HG02798 (cell line): ENCODE results near the gene BBS9.

Source experiments
- ATAC-seq: cut with Tn5 transposase; IDR thresholded peaks from one replicate; pipeline ENCODE4 v1.9.1; 2021; ENCODE audit warnings: mild to moderate bottlenecking; ENCODE audit not compliant: unreplicated experiment, poor library complexity

Gene BBS9

DNA sequence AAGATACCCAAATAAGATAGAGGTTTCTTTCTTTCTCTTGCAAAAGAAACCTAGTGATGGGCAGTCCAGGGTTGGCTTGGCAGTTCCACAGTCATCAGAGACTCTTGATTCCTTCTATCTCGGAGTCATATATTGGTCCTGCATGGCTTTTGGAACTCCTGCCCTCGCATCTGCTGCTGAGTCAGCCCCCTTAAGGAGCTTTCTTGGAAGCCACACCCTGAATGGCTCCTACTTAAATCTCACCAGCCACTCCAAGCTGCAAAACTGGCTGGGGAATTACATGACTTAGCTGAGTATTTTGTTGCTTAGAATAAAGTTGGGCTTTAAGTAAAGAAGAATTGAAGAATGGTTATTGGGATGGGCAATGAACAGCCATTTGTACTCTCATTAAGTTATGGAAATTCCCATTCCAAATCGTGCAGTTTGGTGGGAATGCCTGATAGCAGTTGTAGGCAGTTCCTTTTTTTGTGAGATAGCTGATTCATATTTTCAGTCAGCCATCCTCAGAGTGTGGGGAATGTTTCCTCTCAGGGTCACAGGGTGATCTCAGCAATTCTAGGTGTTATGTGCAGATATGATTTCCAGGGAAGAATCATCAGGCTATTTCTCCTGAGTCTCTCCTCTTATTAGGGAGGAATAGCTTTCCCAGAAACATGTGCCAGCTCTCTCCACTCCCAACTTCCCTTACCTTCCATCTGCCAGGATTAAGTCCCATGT, 209.9 kb downstream of the BBS9 start:
- ATAC-seq: no peak

GRCh38 chr7:33346055-33346454, 216.7 kb downstream of the BBS9 start:
- ATAC-seq: no peak

DNA sequence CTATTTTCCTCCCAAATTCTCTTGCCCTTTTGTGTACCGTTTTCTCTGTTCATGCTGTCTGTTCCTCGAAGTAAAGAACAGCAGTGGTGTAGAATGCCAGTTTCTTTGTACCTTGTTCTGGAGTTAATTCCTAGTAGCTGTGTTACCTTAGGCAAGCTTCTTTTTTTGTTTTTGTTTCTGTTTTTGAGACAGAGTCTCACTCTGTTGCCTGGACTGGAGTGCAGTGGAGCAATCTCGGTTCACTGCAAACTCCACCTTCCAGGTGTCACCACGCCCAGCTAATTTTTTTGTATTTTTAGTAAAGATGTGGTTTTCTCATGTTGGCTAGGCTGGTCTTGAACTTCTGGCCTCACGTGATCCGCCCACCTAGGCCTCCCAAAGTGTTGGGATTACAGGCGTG, 221.2 kb downstream of the BBS9 start:
- no peak for ATAC-seq

DNA sequence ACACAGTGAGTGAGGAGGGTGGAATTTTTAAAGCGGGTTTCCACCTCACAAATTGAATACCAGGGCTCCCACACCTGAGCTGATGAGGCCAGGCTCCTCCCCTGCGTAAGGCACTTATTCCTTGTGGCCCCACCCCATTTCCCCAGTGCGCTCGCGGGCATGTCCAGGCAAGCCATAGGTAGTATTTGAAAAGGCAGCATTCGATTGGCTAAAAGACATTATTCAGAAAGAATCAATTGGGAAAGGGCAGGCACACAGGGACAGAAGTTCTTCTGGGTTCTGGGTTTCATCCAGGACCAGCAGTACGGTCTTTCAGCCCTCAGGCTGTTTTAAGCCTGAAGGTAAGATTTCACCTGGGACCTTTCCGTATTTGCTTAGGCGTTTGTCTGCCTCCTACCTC, 222.3 kb downstream of the BBS9 start:
- ATAC-seq: no peak

GRCh38 chr7:33354201-33354600, 224.8 kb downstream of the BBS9 start:
- no peak for ATAC-seq

DNA sequence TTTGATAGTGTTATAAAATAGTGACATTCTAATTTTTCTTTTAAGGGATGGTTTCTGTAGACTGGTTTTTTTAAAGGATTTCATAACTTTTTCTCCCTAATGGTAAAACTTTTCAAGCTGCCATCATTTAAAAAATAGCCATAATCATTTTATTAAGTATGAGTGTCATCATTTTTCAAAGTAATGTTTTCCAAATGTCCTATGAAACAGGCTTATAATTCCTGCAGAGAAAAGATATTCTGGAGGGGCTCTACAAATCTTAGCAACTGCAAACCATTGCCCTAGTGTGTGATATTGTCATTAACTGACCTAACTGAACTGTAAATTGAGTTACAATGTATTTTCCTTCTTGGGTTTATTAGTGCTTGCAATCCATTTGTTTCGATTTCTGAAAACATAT, 226.0 kb downstream of the BBS9 start:
- no peak for ATAC-seq

DNA sequence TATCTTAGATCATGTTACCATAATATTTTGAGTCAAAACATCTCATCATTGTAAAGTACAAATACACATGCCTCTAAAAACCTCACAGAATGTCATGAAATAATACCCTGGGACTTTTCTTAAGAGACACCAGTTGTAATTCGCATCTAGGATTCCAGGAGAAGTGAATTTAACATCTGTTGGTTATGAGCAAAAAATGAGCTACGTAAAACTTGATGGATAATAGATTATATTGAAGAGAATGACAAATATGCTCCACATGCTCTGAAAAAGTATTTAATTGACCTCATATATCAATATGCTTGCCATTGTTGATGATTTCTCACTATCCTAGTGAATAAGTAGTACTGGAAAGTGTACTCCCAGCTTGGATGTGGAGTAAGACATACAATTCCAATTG, 227.0 kb downstream of the BBS9 start:
- ATAC-seq: no peak

DNA sequence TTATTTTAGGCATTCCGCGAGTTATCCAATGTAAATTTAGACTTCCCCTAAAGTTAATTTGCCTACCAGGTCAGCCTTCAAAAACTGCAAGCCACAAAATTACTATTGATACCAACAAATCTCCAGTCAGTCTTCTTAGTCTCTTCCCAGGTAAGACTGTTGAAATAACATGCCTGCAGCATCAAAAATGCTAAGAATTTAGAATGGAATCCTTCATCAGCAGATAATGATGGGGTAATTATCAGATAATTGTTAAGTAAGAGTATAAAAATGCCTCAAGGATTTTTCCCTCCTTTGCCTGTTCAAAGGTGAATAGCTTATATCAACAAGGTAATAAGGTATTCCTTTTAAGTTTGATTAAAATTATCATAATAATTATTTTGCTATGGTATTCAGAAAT, 228.5 kb downstream of the BBS9 start:
- no peak for ATAC-seq

DNA sequence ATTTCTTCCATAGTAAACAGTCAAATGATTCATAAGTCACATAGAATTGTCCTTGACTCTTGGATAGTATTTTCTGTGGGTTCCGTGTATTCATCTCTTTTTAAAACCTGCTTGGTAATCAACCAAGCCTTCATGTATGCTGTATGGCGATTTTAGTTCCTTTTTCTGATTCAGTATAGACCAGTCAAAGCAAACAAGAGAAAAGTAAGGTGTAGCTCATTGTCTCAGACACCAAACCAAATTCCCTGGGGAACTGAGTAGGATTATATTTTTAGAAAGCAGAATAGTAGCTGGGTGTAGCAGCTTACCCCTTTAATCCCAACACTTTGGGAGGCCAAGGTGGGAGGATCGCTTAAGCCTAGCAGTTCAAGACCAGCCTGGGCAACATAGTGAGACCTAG, 240.5 kb downstream of the BBS9 start:
- ATAC-seq: no peak

GRCh38 chr7:33373195-33373594, 243.8 kb downstream of the BBS9 start:
- no peak for ATAC-seq

GRCh38 chr7:33379891-33380525, 250.6 kb downstream of the BBS9 start:
- ATAC-seq: no peak

- no peak for ATAC-seq
Measured at GRCh38 chr7:33388332-33388731, 259.0 kb downstream of the BBS9 start.

DNA sequence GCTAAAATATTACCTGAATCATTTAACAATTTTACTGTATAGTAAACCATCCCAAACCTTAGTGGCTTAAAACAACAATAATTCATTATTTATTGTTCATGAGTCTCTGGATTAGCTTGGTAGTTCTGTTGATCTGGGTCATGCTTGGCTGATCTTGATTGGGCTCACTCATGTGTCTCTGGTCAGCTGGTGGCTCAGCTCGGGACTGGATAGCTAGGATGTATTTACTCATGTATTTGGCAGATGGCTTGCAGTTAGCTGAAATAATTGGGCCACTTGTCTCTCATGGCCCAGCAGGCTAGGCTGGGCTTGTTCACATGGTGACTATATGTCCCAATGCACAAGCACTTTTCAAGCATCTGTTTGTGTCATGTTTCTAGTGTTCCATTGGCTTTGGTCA, 262.8 kb downstream of the BBS9 start:
- no peak for ATAC-seq

GRCh38 chr7:33393770-33394169, 264.4 kb downstream of the BBS9 start:
- ATAC-seq: no peak

GRCh38 chr7:33395340-33395739, 266.0 kb downstream of the BBS9 start:
- ATAC-seq: no peak

- ATAC-seq: no peak
Measured at GRCh38 chr7:33399528-33400213, 270.3 kb downstream of the BBS9 start.

- no peak for ATAC-seq
Measured at GRCh38 chr7:33400214-33400538, 270.8 kb downstream of the BBS9 start.

DNA sequence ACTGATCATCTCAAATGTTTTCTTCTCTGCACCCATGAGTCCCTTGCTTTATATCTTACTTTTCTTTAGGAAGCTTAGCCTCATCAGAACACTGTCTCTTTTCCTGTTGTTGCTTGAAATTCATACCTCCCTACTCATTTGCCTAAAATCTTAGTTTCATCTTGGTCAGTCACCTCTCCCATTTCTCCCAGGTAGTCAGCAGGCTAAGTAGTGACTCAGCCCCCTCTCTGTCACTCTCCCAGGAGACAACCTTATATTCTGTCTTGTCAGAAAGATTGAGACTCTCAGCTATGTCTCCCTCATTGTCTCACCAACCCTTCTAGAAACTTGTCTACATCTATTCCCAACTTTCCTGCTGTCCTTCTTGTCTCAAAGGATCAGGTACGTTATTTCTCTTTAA, 280.9 kb downstream of the BBS9 start:
- ATAC-seq: no peak

DNA sequence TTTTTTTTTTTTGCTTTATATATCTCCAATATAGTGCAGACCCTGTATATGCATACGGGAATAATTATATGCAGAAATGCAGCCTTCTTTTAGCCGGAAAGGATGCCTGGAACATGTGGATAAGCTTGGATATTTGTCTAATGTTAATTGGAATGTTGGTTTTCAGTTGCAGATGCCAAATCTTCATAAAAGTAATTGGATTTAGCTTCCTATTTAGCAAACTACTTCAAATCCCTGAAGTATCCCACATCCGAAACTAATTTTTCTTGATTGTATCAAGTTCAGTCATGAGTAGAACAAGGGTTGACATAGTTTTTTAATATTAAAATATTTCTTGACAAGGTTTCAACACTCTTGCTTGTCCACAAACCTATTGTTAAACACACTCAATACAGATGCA, 281.7 kb downstream of the BBS9 start:
- no peak for ATAC-seq

DNA sequence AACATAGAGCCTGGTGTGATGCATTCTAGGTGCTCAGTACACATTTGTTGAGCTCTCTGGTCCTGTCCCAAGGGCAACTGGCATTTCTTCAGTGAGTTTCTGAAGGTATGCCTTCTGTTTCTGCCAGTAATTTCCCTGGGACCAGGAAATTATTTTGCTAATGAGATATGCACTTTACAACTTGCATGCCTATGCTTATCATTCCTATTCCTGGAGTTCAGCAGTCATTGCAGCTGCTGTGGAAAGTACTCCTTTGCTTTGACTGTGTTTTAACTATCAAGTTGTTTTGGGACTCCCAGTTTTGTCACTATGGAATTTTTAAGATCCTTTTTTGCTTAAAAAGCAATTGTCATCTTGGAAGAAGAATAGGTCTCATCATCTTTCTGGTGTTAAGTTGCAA, 283.0 kb downstream of the BBS9 start:
- no peak for ATAC-seq

DNA sequence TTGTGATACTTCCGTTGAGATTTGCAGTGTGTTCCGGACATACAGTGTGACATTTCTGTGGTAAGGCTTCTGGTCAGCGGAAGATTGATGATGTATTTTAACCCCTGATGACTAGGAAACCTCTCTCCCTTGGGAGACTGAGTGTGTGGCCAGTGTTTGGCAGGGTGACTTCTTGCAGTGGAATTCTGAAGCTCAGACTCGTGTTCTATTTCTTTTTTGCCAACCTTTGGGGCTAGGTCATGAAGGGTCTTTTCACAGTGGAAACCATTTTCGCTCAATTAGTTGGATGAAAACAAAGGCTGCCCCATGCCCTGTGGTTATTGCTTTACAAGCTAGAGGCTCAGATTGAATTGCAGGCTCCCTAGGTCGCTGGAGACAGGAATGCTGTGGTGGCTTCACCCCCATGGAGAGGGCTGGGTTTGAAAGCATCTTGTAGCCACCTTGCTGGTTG, 288.9 kb downstream of the BBS9 start:
- ATAC-seq: no peak
